ENCODE results near the gene CSF1.
"Not testable (repeated sequence)": the region's sequence is repeated elsewhere in the genome, so short reads cannot be mapped to it uniquely, and the experiment has no call there.

The CSF1 gene

GRCh38 chr1:109876617-109877316, 33.9 kb upstream of the CSF1 start:
- no peaks in the 10 kb centered on the region for H3K36me3 ChIP-seq (ENCODE audit: insufficient read depth, low read length)
- H3K27ac ChIP-seq (ENCODE audit: low read depth, low read length), result peak overlapping the region; percentile 86
- H3K4me1 ChIP-seq (ENCODE audit: insufficient read depth, low read length), result peaks cover 54% of the 10 kb centered on the region
- peak overlapping the region; percentile 38; the same call in 1 of the 2 replicates for H3K9ac ChIP-seq (ENCODE audit: low read depth, low read length)
- no peaks in the 10 kb centered on the region for H3K27me3 ChIP-seq (ENCODE audit: insufficient read depth, low read length)
- no peak overlapping the region for H3K4me3 ChIP-seq (ENCODE audit: low read length)
- WGBS, result 53% methylated on average over 4 of the region's 4 CpGs
- no peaks in the 10 kb centered on the region for H3K9me3 ChIP-seq (ENCODE audit: insufficient read depth, low read depth, low read length)

- Histone ChIP-seq H3K27me3 (ENCODE audit: insufficient read depth, low read length) (no peaks in the 10 kb centered on the region), H3K4me3 (ENCODE audit: low read length) (no peak overlapping the region), H3K4me1 (ENCODE audit: insufficient read depth, low read length) (peaks cover 54% of the 10 kb centered on the region), H3K9me3 (ENCODE audit: insufficient read depth, low read depth, low read length) (no peaks in the 10 kb centered on the region), H3K36me3 (ENCODE audit: insufficient read depth, low read length) (no peaks in the 10 kb centered on the region), H3K9ac (ENCODE audit: low read depth, low read length) (peak overlapping the region; percentile 38; the same call in 1 of the 2 replicates), H3K27ac (ENCODE audit: low read depth, low read length) (peak overlapping the region; percentile 86)
- 14% methylated on average over 13 of the region's 13 CpGs for WGBS
Observed at GRCh38 chr1:109877317-109877771, 33.3 kb upstream of the CSF1 start.

- peak overlapping the region; percentile 38; the same call in 1 of the 2 replicates for H3K9ac ChIP-seq (ENCODE audit: low read depth, low read length)
- H3K27me3 ChIP-seq (ENCODE audit: insufficient read depth, low read length), result no peaks in the 10 kb centered on the region
- no peak overlapping the region for H3K4me3 ChIP-seq (ENCODE audit: low read length)
- H3K4me1 ChIP-seq (ENCODE audit: insufficient read depth, low read length), result peaks cover 53% of the 10 kb centered on the region
- peak overlapping the region; percentile 86 for H3K27ac ChIP-seq (ENCODE audit: low read depth, low read length)
- H3K9me3 ChIP-seq (ENCODE audit: insufficient read depth, low read depth, low read length), result no peaks in the 10 kb centered on the region
- H3K36me3 ChIP-seq (ENCODE audit: insufficient read depth, low read length), result no peaks in the 10 kb centered on the region
- 81% methylated on average over 3 of the region's 3 CpGs for whole genome bisulfite sequencing
Observed at GRCh38 chr1:109877776-109878175, 32.9 kb upstream of the CSF1 start.

- 81% methylated on average over 8 of the region's 8 CpGs for WGBS
- no peak overlapping the region for H3K9ac ChIP-seq (ENCODE audit: low read depth, low read length)
- peaks cover 44% of the 10 kb centered on the region for H3K4me1 ChIP-seq (ENCODE audit: insufficient read depth, low read length)
- H3K9me3 ChIP-seq (ENCODE audit: insufficient read depth, low read depth, low read length), result no peaks in the 10 kb centered on the region
- H3K27me3 ChIP-seq (ENCODE audit: insufficient read depth, low read length), result no peaks in the 10 kb centered on the region
- H3K27ac ChIP-seq (ENCODE audit: low read depth, low read length), result no peak overlapping the region
- H3K36me3 ChIP-seq (ENCODE audit: insufficient read depth, low read length), result no peaks in the 10 kb centered on the region
- H3K4me3 ChIP-seq (ENCODE audit: low read length), result no peak overlapping the region
Observed at GRCh38 chr1:109878531-109879104, 32.0 kb upstream of the CSF1 start.

GRCh38 chr1:109879371-109879770, 31.3 kb upstream of the CSF1 start:
- 91% methylated on average over 4 of the region's 6 CpGs for WGBS
- peaks cover 37% of the 10 kb centered on the region for H3K4me1 ChIP-seq (ENCODE audit: insufficient read depth, low read length)
- H3K4me3 ChIP-seq (ENCODE audit: low read length); H3K9me3 ChIP-seq (ENCODE audit: insufficient read depth, low read depth, low read length); H3K36me3 ChIP-seq (ENCODE audit: insufficient read depth, low read length); H3K27ac ChIP-seq (ENCODE audit: low read depth, low read length); H3K9ac ChIP-seq (ENCODE audit: low read depth, low read length); H3K27me3 ChIP-seq (ENCODE audit: insufficient read depth, low read length): not testable (repeated sequence)

GRCh38 chr1:109879881-109880525, 30.6 kb upstream of the CSF1 start:
- H3K4me1 ChIP-seq (ENCODE audit: insufficient read depth, low read length), result peaks cover 36% of the 10 kb centered on the region

GRCh38 chr1:109880971-109881894, 29.4 kb upstream of the CSF1 start:
- H3K36me3 ChIP-seq (ENCODE audit: insufficient read depth, low read length), result no peaks in the 10 kb centered on the region
- H3K27ac ChIP-seq (ENCODE audit: low read depth, low read length), result no peak overlapping the region
- H3K9me3 ChIP-seq (ENCODE audit: insufficient read depth, low read depth, low read length), result no peaks in the 10 kb centered on the region
- H3K4me1 ChIP-seq (ENCODE audit: insufficient read depth, low read length), result peaks cover 28% of the 10 kb centered on the region
- no peaks in the 10 kb centered on the region for H3K27me3 ChIP-seq (ENCODE audit: insufficient read depth, low read length)
- no peak overlapping the region for H3K9ac ChIP-seq (ENCODE audit: low read depth, low read length)
- 81% methylated on average over 20 of the region's 20 CpGs for WGBS
- H3K4me3 ChIP-seq (ENCODE audit: low read length), result no peak overlapping the region

More at GRCh38 chr1:109879881-109880525, 30.6 kb upstream of the CSF1 start:
- no peaks in the 10 kb centered on the region for H3K36me3 ChIP-seq (ENCODE audit: insufficient read depth, low read length)
- no peak overlapping the region for H3K9ac ChIP-seq (ENCODE audit: low read depth, low read length)
- no peaks in the 10 kb centered on the region for H3K9me3 ChIP-seq (ENCODE audit: insufficient read depth, low read depth, low read length)
- H3K4me3 ChIP-seq (ENCODE audit: low read length), result no peak overlapping the region
- H3K27me3 ChIP-seq (ENCODE audit: insufficient read depth, low read length), result no peaks in the 10 kb centered on the region
- 95% methylated on average over 10 of the region's 10 CpGs for WGBS
- no peak overlapping the region for H3K27ac ChIP-seq (ENCODE audit: low read depth, low read length)

GRCh38 chr1:109881906-109882287, 28.8 kb upstream of the CSF1 start:
- Histone ChIP-seq H3K4me3 (ENCODE audit: low read length) (no peak overlapping the region), H3K9me3 (ENCODE audit: insufficient read depth, low read depth, low read length) (no peaks in the 10 kb centered on the region), H3K27ac (ENCODE audit: low read depth, low read length) (no peak overlapping the region), H3K27me3 (ENCODE audit: insufficient read depth, low read length) (no peaks in the 10 kb centered on the region), H3K4me1 (ENCODE audit: insufficient read depth, low read length) (peaks cover 21% of the 10 kb centered on the region), H3K36me3 (ENCODE audit: insufficient read depth, low read length) (no peaks in the 10 kb centered on the region), H3K9ac (ENCODE audit: low read depth, low read length) (no peak overlapping the region)
- 92% methylated on average over 4 of the region's 4 CpGs for whole genome bisulfite sequencing

GRCh38 chr1:109882288-109883245, 28.1 kb upstream of the CSF1 start:
- Histone ChIP-seq H3K27me3 (ENCODE audit: insufficient read depth, low read length) (no peaks in the 10 kb centered on the region), H3K9me3 (ENCODE audit: insufficient read depth, low read depth, low read length) (no peaks in the 10 kb centered on the region), H3K4me3 (ENCODE audit: low read length) (no peak overlapping the region), H3K4me1 (ENCODE audit: insufficient read depth, low read length) (peaks cover 14% of the 10 kb centered on the region), H3K36me3 (ENCODE audit: insufficient read depth, low read length) (no peaks in the 10 kb centered on the region), H3K27ac (ENCODE audit: low read depth, low read length) (no peak overlapping the region), H3K9ac (ENCODE audit: low read depth, low read length) (no peak overlapping the region)
- 84% methylated on average over 15 of the region's 15 CpGs for WGBS

All from HUES64 (cell line).